HEK293 (cell line): ENCODE data around the gene RIT1.

Experiments
- SP2 ChIP-seq: fragments of 450-650 bp; formaldehyde crosslinking; IDR thresholded peaks from 2 replicates; pipeline ENCODE4 v1.5.1; 2016; ENCODE audit warnings: missing biosample characterization, missing genetic modification characterization
- TCF7L2 ChIP-seq: IDR thresholded peaks from 2 replicates; pipeline ENCODE4 v1.6.1; 2011; ENCODE audit warnings: low read depth, mild to moderate bottlenecking, inconsistent platforms, low read length, moderate library complexity, borderline replicate concordance
- ZBTB10 ChIP-seq: fragments of 450-650 bp; formaldehyde crosslinking; IDR thresholded peaks from 2 replicates; pipeline ENCODE4 v1.5.1; 2016; ENCODE audit warnings: missing biosample characterization, missing genetic modification characterization
- ZNF121 ChIP-seq: fragments of 450-650 bp; formaldehyde crosslinking; IDR thresholded peaks from 2 replicates; pipeline ENCODE4 v1.5.1; 2016; ENCODE audit warnings: missing biosample characterization, missing genetic modification characterization
- ZNF266 ChIP-seq: fragments of 450-650 bp; formaldehyde crosslinking; IDR thresholded peaks from 2 replicates; pipeline ENCODE4 v1.5.1; 2016; ENCODE audit warnings: missing biosample characterization, missing genetic modification characterization, low read depth
- ZNF341 ChIP-seq: fragments of 450-650 bp; formaldehyde crosslinking; IDR thresholded peaks from 2 replicates; pipeline ENCODE4; 2016; ENCODE audit warnings: low read depth, missing biosample characterization, missing genetic modification characterization
- ZNF561 ChIP-seq: fragments of 450-650 bp; IDR thresholded peaks from 2 replicates; pipeline ENCODE4 v1.5.1; 2018; ENCODE audit warnings: missing biosample characterization, missing genetic modification characterization, borderline replicate concordance
- ZNF626 ChIP-seq: fragments of 450-650 bp; sonication (Bioruptor Pico); formaldehyde crosslinking; IDR thresholded peaks from 2 replicates; pipeline ENCODE4 v1.5.1; 2018; ENCODE audit warnings: missing biosample characterization, missing genetic modification characterization, inconsistent platforms
- ZNF629 ChIP-seq: fragments of 450-650 bp; formaldehyde crosslinking; IDR thresholded peaks from 2 replicates; pipeline ENCODE4 v1.5.1; 2017; ENCODE audit warnings: missing biosample characterization, missing genetic modification characterization
- TF ChIP-seq, protein P1 (sequence below): fragments of 450-650 bp; formaldehyde crosslinking; IDR thresholded peaks from 2 replicates; pipeline ENCODE4 v1.5.1; 2016; ENCODE audit warnings: missing biosample characterization, missing genetic modification characterization

DNA sequence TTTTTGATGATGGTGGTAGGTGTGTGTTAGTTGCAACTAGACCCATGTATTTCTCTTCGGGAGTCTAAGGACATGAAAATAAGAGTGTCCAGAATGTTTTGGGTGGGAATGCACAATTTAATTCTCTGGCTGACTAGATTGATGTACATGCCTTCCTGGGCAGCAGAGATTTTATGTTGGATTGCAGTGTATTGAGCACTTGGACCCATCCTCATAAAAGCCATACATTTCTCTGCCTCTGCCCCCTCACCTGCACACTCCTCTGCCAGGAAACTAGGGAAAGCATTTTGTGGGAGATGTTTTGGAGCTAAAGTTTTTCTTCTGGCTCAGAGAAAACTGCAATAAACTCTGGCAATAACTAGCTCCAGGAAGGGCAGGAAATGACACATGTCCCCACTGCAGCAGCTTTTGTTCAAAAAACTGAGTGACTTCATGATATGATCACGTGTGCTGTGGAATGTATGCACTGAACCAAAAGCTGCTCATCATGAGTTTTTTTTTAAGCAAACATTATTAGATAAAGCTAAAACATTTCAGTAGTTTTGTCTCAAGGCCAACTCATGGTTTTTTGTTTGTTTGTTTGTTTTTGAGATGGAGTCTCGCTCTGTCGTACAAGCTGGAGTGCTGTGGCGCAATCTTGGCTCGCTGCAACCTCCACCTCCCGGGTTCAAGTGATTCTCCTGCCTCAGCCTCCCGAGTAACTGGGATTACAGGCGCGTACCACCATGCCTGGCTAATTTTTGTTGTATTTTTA is 17.6 kb downstream of the RIT1 start:
- TF ChIP-seq ZNF629 (tag by site-specific recombination): peak; percentile 90
- TF ChIP-seq, protein P1, sequence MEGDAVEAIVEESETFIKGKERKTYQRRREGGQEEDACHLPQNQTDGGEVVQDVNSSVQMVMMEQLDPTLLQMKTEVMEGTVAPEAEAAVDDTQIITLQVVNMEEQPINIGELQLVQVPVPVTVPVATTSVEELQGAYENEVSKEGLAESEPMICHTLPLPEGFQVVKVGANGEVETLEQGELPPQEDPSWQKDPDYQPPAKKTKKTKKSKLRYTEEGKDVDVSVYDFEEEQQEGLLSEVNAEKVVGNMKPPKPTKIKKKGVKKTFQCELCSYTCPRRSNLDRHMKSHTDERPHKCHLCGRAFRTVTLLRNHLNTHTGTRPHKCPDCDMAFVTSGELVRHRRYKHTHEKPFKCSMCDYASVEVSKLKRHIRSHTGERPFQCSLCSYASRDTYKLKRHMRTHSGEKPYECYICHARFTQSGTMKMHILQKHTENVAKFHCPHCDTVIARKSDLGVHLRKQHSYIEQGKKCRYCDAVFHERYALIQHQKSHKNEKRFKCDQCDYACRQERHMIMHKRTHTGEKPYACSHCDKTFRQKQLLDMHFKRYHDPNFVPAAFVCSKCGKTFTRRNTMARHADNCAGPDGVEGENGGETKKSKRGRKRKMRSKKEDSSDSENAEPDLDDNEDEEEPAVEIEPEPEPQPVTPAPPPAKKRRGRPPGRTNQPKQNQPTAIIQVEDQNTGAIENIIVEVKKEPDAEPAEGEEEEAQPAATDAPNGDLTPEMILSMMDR (tag by site-specific recombination): no peak
- no peak for TF ChIP-seq ZNF341 (tag by site-specific recombination)
- no peak for TF ChIP-seq ZNF121 (tag by site-specific recombination)
- TF ChIP-seq ZBTB10 (tag by site-specific recombination): no peak
- TF ChIP-seq ZNF561 (tag by site-specific recombination): no peak
- no peak for TF ChIP-seq ZNF266 (tag by site-specific recombination)
- no peak for TF ChIP-seq TCF7L2
- no peak for TF ChIP-seq ZNF626 (tag by site-specific recombination)
- TF ChIP-seq SP2 (tag by site-specific recombination): no peak
